Natural killer cell (primary cell): ENCODE data around the gene PITPNM3. TPM values are rescaled to one million over a fixed set of nuclear protein-coding genes. Genes with fewer than 3 reads are reported as not detected.

Experiments used
- ATAC-seq, 3 donors: fragments of 150-1000 bp in 2 of 3; fragments of 200-7000 bp in 1 of 3; cut with Tn5 transposase; 1 replicate in 1 of 3; 2 replicates in 2 of 3; pipeline ENCODE4 v1.10.0; 2021; ENCODE audit warnings: mild to moderate bottlenecking in 2 of 3, moderate library complexity in 2 of 3
- DNase-seq, 2 donors: peaks; one replicate each; pipeline versions ENCODE4 v3.0.0 to v3.0.0-alpha.2; 2013 to 2021; ENCODE audit warnings: mixed read lengths in 1 of 2
- H3K27ac ChIP-seq: one replicate; pipeline ENCODE4 v1.5.1; 2013; ENCODE audit warnings: mild to moderate bottlenecking, low read length
- H3K27me3 ChIP-seq: one replicate; pipeline ENCODE4 v1.6.1; 2013; ENCODE audit warnings: low read length; ENCODE audit not compliant: control insufficient read depth, insufficient read depth
- H3K36me3 ChIP-seq: one replicate; pipeline ENCODE4 v1.6.1; 2013; ENCODE audit warnings: low read length; ENCODE audit not compliant: control insufficient read depth, insufficient read depth
- H3K4me1 ChIP-seq: one replicate; pipeline ENCODE4 v1.6.1; 2013; ENCODE audit warnings: low read length; ENCODE audit not compliant: control insufficient read depth, insufficient read depth
- H3K4me3 ChIP-seq: one replicate; pipeline ENCODE4 v1.5.1; 2013; ENCODE audit warnings: low read length
- H3K9me3 ChIP-seq: one replicate; pipeline ENCODE4 v1.6.1; 2013; ENCODE audit warnings: low read length; ENCODE audit not compliant: control insufficient read depth, insufficient read depth
- H3K27ac Mint-ChIP-seq, 2 donors: one replicate each; pipeline ENCODE4 v1.8.0; 2022; ENCODE audit warnings: mild to moderate bottlenecking in 2 of 2, mixed read lengths in 2 of 2, moderate library complexity in 1 of 2
- H3K27me3 Mint-ChIP-seq, 2 donors: one replicate each; pipeline ENCODE4 v1.8.0; 2022; ENCODE audit warnings: low read depth in 2 of 2, mixed read lengths in 2 of 2
- H3K36me3 Mint-ChIP-seq: one replicate; pipeline ENCODE4 v1.8.0; 2022; ENCODE audit warnings: mixed read lengths
- H3K4me1 Mint-ChIP-seq, 2 donors: one replicate each; pipeline ENCODE4 v1.8.0; 2022; ENCODE audit warnings: mixed read lengths in 2 of 2
- H3K4me3 Mint-ChIP-seq: one replicate; pipeline ENCODE4 v1.8.0; 2022; ENCODE audit warnings: mild to moderate bottlenecking, moderate library complexity, mixed read lengths
- H3K9me3 Mint-ChIP-seq, 2 donors: one replicate each; pipeline ENCODE4 v1.8.0; 2022; ENCODE audit warnings: mixed read lengths in 2 of 2
- WGBS: methylation state at CpG from one replicate; pipeline ENCODE4 v1.1.7; 2013; ENCODE audit warnings: missing lambda C conversion rate; ENCODE audit not compliant: insufficient coverage; 5-methylcytosine and 5-hydroxymethylcytosine counted together
- intact Hi-C: fragments of 100-400 bp; cut with micrococcal nuclease; formaldehyde crosslinking; loops from one replicate; pipeline ENCODE4 v1.14.2; 2022
- total RNA-seq, 4 donors: library from RNA; stranded (reverse); fragments of 120-200 nt in 1 of 4; gene quantifications; one replicate each; pipeline versions ENCODE4 v1.2.3 to v1.2.4, GENCODE V29; 2013 to 2022
- TF ChIP-seq, protein P1 (sequence below): fragments of 200-600 bp; IDR thresholded peaks from one replicate; pipeline ENCODE4 v1.8.0; 2022; ENCODE audit warnings: antibody characterized with exemption

Gene PITPNM3
- total RNA-seq, 3 donors from 2014 or later (not counting 1 experiment from before 2014, with no cell fraction given) = 0.42 to 0.75 (median 0.50) TPM

DNA sequence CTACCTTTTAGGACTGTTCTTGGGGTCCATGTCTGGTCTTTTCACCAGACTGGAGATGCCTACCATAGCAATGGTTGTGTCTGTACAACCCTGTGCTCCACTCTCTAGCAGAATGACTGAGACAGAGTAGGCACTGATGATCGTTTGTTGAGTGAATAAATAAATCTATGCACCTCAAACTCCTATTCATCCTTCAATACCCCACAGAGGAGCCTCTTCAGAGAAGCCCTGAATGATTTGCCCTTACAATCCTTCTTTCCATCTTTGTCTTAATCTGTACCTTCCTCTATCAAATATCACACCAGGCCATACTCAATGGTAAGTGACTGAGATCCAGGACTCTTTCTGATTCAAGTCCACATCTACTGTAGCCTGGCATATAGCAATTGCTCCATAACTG, 88.8 kb downstream of the PITPNM3 start:
- peaks cover 0 to 19% of the 10 kb centered on the region in 2 donors for H3K27me3 Mint-ChIP-seq
- Histone ChIP-seq H3K27me3 (no peaks in the 10 kb centered on the region), H3K4me1 (no peaks in the 10 kb centered on the region), H3K9me3 (no peaks in the 10 kb centered on the region), H3K36me3 (no peaks in the 10 kb centered on the region), H3K27ac (no peak overlapping the region), H3K4me3 (no peak overlapping the region)
- no peak for DNase-seq
- ATAC-seq = no peak
- H3K36me3 Mint-ChIP-seq = no peaks in the 10 kb centered on the region
- no peaks in the 10 kb centered on the region for H3K9me3 Mint-ChIP-seq
- 89% methylated on average over 1 of the region's 1 CpG for WGBS
- intact Hi-C loops = no loop called here
- H3K4me1 Mint-ChIP-seq = no peaks in the 10 kb centered on the region
- TF ChIP-seq, protein P1, sequence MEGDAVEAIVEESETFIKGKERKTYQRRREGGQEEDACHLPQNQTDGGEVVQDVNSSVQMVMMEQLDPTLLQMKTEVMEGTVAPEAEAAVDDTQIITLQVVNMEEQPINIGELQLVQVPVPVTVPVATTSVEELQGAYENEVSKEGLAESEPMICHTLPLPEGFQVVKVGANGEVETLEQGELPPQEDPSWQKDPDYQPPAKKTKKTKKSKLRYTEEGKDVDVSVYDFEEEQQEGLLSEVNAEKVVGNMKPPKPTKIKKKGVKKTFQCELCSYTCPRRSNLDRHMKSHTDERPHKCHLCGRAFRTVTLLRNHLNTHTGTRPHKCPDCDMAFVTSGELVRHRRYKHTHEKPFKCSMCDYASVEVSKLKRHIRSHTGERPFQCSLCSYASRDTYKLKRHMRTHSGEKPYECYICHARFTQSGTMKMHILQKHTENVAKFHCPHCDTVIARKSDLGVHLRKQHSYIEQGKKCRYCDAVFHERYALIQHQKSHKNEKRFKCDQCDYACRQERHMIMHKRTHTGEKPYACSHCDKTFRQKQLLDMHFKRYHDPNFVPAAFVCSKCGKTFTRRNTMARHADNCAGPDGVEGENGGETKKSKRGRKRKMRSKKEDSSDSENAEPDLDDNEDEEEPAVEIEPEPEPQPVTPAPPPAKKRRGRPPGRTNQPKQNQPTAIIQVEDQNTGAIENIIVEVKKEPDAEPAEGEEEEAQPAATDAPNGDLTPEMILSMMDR = no peak
- H3K27ac Mint-ChIP-seq = no peak overlapping the region
- H3K4me3 Mint-ChIP-seq = no peak overlapping the region

DNA sequence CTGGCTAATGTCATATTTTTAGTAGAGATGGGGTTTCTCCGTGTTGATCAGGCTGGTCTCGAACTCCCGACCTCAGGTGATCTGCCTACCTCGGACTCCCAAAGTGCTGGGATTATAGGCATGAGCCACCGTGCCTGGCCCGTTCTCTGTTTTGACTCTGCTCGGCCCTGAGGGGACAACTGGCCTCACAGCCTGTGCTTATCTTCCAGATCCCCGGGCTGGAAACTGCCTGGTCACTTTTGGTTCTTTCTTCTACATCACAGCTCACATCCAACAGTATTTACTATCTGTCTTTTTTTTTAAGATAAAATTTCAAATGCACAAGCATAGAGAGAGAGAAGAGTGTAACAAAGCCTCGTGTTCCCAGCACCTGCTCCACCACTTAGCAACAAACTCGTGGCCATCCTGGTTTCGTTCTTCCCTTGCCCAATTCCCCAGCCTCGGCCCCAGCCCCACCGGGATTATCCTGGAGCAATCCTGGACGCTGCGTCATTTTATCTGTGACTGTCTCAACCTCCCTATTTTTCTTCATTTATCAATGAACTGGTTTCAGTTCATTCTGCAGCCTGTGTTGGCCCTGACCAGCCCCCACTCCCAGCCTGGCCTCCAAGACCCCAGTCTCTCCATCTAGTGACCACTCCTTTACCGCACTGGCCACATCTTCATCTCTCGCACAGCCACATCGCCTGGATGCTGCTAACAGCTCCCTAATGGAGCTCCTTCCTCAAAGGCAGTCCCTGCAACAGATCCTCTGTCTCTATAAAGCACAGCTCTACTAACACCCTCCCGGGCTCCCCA, 91.0 kb downstream of the PITPNM3 start:
- no peak for ATAC-seq
- WGBS = 87% methylated on average over 19 of the region's 19 CpGs
- no peaks in the 10 kb centered on the region for H3K27me3 ChIP-seq
- intact Hi-C loops = no loop called here
- no peak for DNase-seq
- no peaks in the 10 kb centered on the region for H3K4me1 ChIP-seq
- no peak overlapping the region for H3K27ac Mint-ChIP-seq
- no peak overlapping the region for H3K4me3 ChIP-seq
- H3K27ac ChIP-seq = no peak overlapping the region
- no peaks in the 10 kb centered on the region for H3K4me1 Mint-ChIP-seq
- peaks cover 1 to 16% of the 10 kb centered on the region in 2 donors for H3K27me3 Mint-ChIP-seq
- no peaks in the 10 kb centered on the region for H3K36me3 ChIP-seq
- TF ChIP-seq, protein P1 = no peak
- H3K36me3 Mint-ChIP-seq = no peaks in the 10 kb centered on the region
- no peaks in the 10 kb centered on the region for H3K9me3 ChIP-seq
- no peaks in the 10 kb centered on the region for H3K9me3 Mint-ChIP-seq
- H3K4me3 Mint-ChIP-seq = no peak overlapping the region

DNA sequence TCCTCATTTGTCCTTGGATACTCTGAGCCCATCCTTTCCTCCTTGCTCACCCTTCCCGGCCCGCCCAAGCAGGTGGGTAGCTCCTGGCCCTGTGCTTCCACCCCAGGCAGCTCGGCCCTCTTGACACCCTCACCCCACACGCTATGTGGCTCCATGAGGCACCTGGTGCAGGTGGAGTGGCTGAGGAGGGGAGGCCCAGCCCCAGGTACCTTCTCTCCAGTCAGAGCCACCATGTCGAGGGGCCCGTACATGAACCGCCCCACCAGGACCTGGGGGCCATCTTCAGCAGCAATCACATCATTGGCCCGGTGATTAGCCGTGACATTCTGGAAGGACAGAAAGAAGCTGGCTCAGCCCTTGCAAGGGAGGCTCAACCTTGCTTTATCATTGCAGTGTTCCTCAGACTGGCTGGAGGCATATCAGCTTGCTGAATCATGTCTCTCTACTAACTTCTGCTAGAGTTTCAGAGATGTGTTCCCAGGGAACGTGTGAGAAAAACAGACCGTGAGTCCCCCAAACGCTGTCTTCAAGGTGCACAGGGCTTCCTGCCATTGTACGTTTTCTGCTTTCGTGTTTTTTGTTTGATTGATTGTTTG, 91.8 kb downstream of the PITPNM3 start:
- H3K4me3 Mint-ChIP-seq = no peak overlapping the region

More for the DNA sequence above, 91.8 kb downstream of the PITPNM3 start:
- intact Hi-C loops = no loop called here
- ATAC-seq = no peak
- no peaks in the 10 kb centered on the region for H3K27me3 ChIP-seq
- 85% methylated on average over 14 of the region's 14 CpGs for WGBS
- DNase-seq = no peak
- Mint-ChIP-seq H3K9me3 (no peaks in the 10 kb centered on the region), H3K27me3 (peaks cover 6 to 15% of the 10 kb centered on the region in 2 donors), H3K36me3 (no peaks in the 10 kb centered on the region), H3K27ac (no peak overlapping the region), H3K4me1 (no peaks in the 10 kb centered on the region)
- no peak overlapping the region for H3K27ac ChIP-seq
- H3K9me3 ChIP-seq = no peaks in the 10 kb centered on the region
- no peaks in the 10 kb centered on the region for H3K4me1 ChIP-seq
- TF ChIP-seq, protein P1 = no peak
- no peaks in the 10 kb centered on the region for H3K36me3 ChIP-seq
- no peak overlapping the region for H3K4me3 ChIP-seq
